Epithelial cell of prostate (primary cell): Measurements from ENCODE around the gene DUSP18.
"Not testable (repeated sequence)": the region's sequence is repeated elsewhere in the genome, so short reads cannot be mapped to it uniquely, and the experiment has no call there.

Experiments used
- DNase-seq: peaks from one replicate; pipeline ENCODE4 v3.0.0-alpha.2; 2011; ENCODE audit warnings: low read depth, low spot score
- H3K27ac ChIP-seq: fragments of 450-650 bp; 2 replicates; pipeline ENCODE4 v1.5.1; 2017; ENCODE audit warnings: mild to moderate bottlenecking

DUSP18 gene

GRCh38 chr22:30643055-30643875 lies 24.4 kb downstream of the DUSP18 start:
- DNase-seq = no peak
- H3K27ac ChIP-seq = no peak overlapping the region

- H3K27ac ChIP-seq = no peak overlapping the region
- no peak for DNase-seq
These were observed 26.7 kb downstream of the DUSP18 start for GRCh38 chr22:30640839-30641430.

- no peak overlapping the region for H3K27ac ChIP-seq
- no peak for DNase-seq
These were observed 27.3 kb downstream of the DUSP18 start for GRCh38 chr22:30640361-30640760.

GRCh38 chr22:30637701-30638114 lies 30.0 kb downstream of the DUSP18 start:
- no peak overlapping the region for H3K27ac ChIP-seq
- no peak for DNase-seq

- H3K27ac ChIP-seq = peak overlapping the region; percentile 75
- no peak for DNase-seq
These were observed 31.2 kb downstream of the DUSP18 start for GRCh38 chr22:30636226-30637077.

GRCh38 chr22:30635273-30636225 lies 32.1 kb downstream of the DUSP18 start, which contains the start of gene SLC35E4:
SLC35E4 (plus strand) TSS chr22:30635781; CDS start chr22:30636451, 670 bp downstream.
- peak; percentile 27 for DNase-seq
- peak within 1 kb of the TSS; percentile 75 for H3K27ac ChIP-seq

- peak overlapping the region; percentile 75 for H3K27ac ChIP-seq
- peak; percentile 68 for DNase-seq
These were observed 33.0 kb downstream of the DUSP18 start for GRCh38 chr22:30634471-30635233.

- not testable (repeated sequence) for H3K27ac ChIP-seq, DNase-seq
These were observed 36.2 kb downstream of the DUSP18 start for GRCh38 chr22:30631469-30631868.

- DNase-seq = no peak
- no peak overlapping the region for H3K27ac ChIP-seq
These were observed 39.2 kb downstream of the DUSP18 start for GRCh38 chr22:30628491-30628890.

GRCh38 chr22:30627471-30627870 lies 40.2 kb downstream of the DUSP18 start:
- DNase-seq = no peak
- no peak overlapping the region for H3K27ac ChIP-seq

GRCh38 chr22:30626413-30626812 lies 41.3 kb downstream of the DUSP18 start:
- DNase-seq = no peak
- H3K27ac ChIP-seq = no peak overlapping the region

- not testable (repeated sequence) for DNase-seq, H3K27ac ChIP-seq
These were observed 47.8 kb downstream of the DUSP18 start for GRCh38 chr22:30619909-30620308.

GRCh38 chr22:30617819-30618218 lies 49.9 kb downstream of the DUSP18 start:
- H3K27ac ChIP-seq = no peak overlapping the region

GRCh38 chr22:30615543-30615954 lies 52.1 kb downstream of the DUSP18 start:
- H3K27ac ChIP-seq = no peak overlapping the region
- no peak for DNase-seq

More at GRCh38 chr22:30617819-30618218, 49.9 kb downstream of the DUSP18 start:
- DNase-seq = no peak

GRCh38 chr22:30614879-30615278 lies 52.8 kb downstream of the DUSP18 start:
- no peak for DNase-seq
- no peak overlapping the region for H3K27ac ChIP-seq

- no peak for DNase-seq
- no peak overlapping the region for H3K27ac ChIP-seq
These were observed 53.4 kb downstream of the DUSP18 start for GRCh38 chr22:30614268-30614667.

GRCh38 chr22:30612789-30613188 lies 54.9 kb downstream of the DUSP18 start:
- no peak for DNase-seq

More at GRCh38 chr22:30612789-30613188, 54.9 kb downstream of the DUSP18 start:
- H3K27ac ChIP-seq = no peak overlapping the region
